BLaER1 treated with 17β-estradiol and CSF1 and Interleukin-3, amounts not matched to agents 10 nM and 100 nM (cell line): Measurements from ENCODE around the gene RAB8B.

Experiments used
- H3K27ac ChIP-seq, 11 experiments: shearing (Covaris generic); formaldehyde crosslinking; 2 replicates each; pipeline ENCODE4 v1.8.1; 2022
- H3K27me3 ChIP-seq, 11 experiments: shearing (Covaris generic); formaldehyde crosslinking; 2 replicates each; pipeline ENCODE4 v1.8.1; 2022
- H3K36me3 ChIP-seq, 11 experiments: shearing (Covaris generic); formaldehyde crosslinking; 2 replicates each; pipeline ENCODE4 v1.8.1; 2022
- H3K4me1 ChIP-seq, 10 experiments: shearing (Covaris generic); formaldehyde crosslinking; 2 replicates each; pipeline ENCODE4 v1.8.1; 2022
- H3K4me2 ChIP-seq, 11 experiments: shearing (Covaris generic); formaldehyde crosslinking; 2 replicates each; pipeline ENCODE4 v1.8.1; 2022
- H3K4me3 ChIP-seq, 10 experiments: shearing (Covaris generic); formaldehyde crosslinking; 2 replicates each; pipeline ENCODE4 v1.8.1; 2022
- H3K9ac ChIP-seq, 11 experiments: shearing (Covaris generic); formaldehyde crosslinking; 2 replicates each; pipeline ENCODE4 v1.8.1; 2022
- H3K9me3 ChIP-seq, 11 experiments: shearing (Covaris generic); formaldehyde crosslinking; replicated peaks in 1 of 11; 2 replicates each; pipeline ENCODE4 v1.8.1; 2022
- H4K20me1 ChIP-seq, 11 experiments: shearing (Covaris generic); formaldehyde crosslinking; 2 replicates each; pipeline ENCODE4 v1.8.1; 2022
- Cebpa-rat ChIP-seq, 11 experiments: shearing (Covaris generic); IDR thresholded peaks; 2 replicates each; pipeline ENCODE4 v1.8.1; 2022

RAB8B gene

GRCh38 chr15:63301088-63301487 is 111.7 kb downstream of the RAB8B start:
- Histone ChIP-seq H3K36me3 (peaks cover 29 to 99% (median 43%) of the 10 kb centered on the region in 11 experiments), H3K4me3 (no peak overlapping the region), H3K27me3 (no peaks in the 10 kb centered on the region), H3K9me3 (no peaks in the 10 kb centered on the region), H3K4me1 (no peaks in the 10 kb centered on the region), H3K4me2 (no peak overlapping the region), H4K20me1 (no peaks in the 10 kb centered on the region), H3K27ac (no peak overlapping the region), H3K9ac (no peak overlapping the region)
- no peak for TF ChIP-seq Cebpa-rat (IDR thresholded peaks at IDR 0.05)

DNA sequence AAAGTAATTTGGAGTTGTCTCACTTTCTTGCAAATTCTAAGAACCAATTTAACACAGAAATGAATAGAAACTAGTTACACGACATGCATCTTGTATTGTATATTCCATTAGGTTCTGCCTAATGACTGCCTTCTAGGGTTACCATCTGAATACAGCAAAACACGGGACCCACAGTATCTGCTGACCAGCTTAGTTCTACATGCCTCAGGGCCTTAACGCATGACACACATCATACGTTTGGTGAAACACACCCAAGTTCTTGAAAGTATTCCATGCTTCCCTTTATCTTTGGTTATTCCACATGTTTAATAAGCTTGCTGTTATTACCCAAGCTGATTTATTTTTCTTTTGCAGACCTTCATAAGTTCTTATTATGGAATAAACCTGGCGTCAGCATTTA is 115.9 kb downstream of the RAB8B start:
- no peak overlapping the region for H3K4me3 ChIP-seq
- no peaks in the 10 kb centered on the region for H3K27me3 ChIP-seq
- H3K36me3 ChIP-seq, result peaks cover 23 to 76% (median 38%) of the 10 kb centered on the region in 11 experiments
- TF ChIP-seq Cebpa-rat (IDR thresholded peaks at IDR 0.05), result no peak
- no peak overlapping the region for H3K4me2 ChIP-seq
- H3K9ac ChIP-seq, result no peak overlapping the region
- no peaks in the 10 kb centered on the region for H3K9me3 ChIP-seq
- H4K20me1 ChIP-seq, result no peaks in the 10 kb centered on the region
- no peaks in the 10 kb centered on the region for H3K4me1 ChIP-seq
- no peak overlapping the region for H3K27ac ChIP-seq

DNA sequence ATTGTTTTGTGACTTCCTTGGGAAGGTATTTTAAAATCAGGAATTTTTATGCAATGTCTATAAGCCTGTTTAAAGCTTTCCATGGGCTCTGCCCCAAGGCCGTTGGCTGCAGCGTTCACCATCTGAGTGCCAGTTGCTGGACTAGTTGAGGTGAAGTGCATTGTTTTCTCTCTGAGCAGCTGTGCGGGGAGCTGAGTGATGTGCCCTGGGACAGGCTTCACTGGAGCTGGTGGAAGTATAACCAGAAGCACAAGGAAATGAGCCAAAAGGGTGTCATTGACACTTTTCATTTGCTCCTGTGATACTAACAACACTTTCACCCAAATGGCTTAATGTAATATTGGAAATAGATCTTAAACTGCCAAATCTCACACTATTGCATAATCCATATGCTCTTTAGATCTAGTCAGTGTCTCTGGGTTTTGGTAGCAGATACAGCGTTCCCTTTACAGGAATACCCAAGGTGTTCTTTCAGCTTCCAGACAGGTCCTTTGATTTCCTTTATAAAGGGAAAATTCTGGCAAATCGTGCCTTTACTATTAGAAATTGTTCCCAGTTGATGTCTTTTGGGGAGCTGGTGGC is 117.2 kb downstream of the RAB8B start:
- Histone ChIP-seq H3K4me3 (no peak overlapping the region), H3K4me2 (no peak overlapping the region), H3K27ac (no peak overlapping the region), H4K20me1 (no peaks in the 10 kb centered on the region), H3K4me1 (no peaks in the 10 kb centered on the region), H3K27me3 (no peaks in the 10 kb centered on the region), H3K9ac (no peak overlapping the region), H3K9me3 (no peaks in the 10 kb centered on the region), H3K36me3 (peaks cover 23 to 63% (median 38%) of the 10 kb centered on the region in 11 experiments)
- peak in 1 of 11 experiments; percentile 46; a peak in 1 of 22 replicates for TF ChIP-seq Cebpa-rat (IDR thresholded peaks at IDR 0.05)

GRCh38 chr15:63308491-63308890 is 119.1 kb downstream of the RAB8B start:
- Histone ChIP-seq H4K20me1 (no peaks in the 10 kb centered on the region), H3K9ac (no peak overlapping the region), H3K27ac (no peak overlapping the region), H3K9me3 (no peaks in the 10 kb centered on the region), H3K4me2 (no peak overlapping the region), H3K4me3 (no peak overlapping the region), H3K27me3 (no peaks in the 10 kb centered on the region), H3K36me3 (peaks cover 11 to 44% (median 21%) of the 10 kb centered on the region in 11 experiments), H3K4me1 (no peaks in the 10 kb centered on the region)
- no peak for TF ChIP-seq Cebpa-rat (IDR thresholded peaks at IDR 0.05)

- H3K9ac ChIP-seq, result no peak overlapping the region
- peaks cover 10 to 39% (median 18%) of the 10 kb centered on the region in 11 experiments; a peak in 20 of 22 replicates for H3K36me3 ChIP-seq
- no peak overlapping the region for H3K27ac ChIP-seq
- H3K4me1 ChIP-seq, result no peaks in the 10 kb centered on the region
- H3K9me3 ChIP-seq, result no peaks in the 10 kb centered on the region
- no peak overlapping the region for H3K4me2 ChIP-seq
- no peak for TF ChIP-seq Cebpa-rat (IDR thresholded peaks at IDR 0.05)
- no peaks in the 10 kb centered on the region for H4K20me1 ChIP-seq
- H3K27me3 ChIP-seq, result no peaks in the 10 kb centered on the region
- no peak overlapping the region for H3K4me3 ChIP-seq
Measured at GRCh38 chr15:63308947-63309346, 119.5 kb downstream of the RAB8B start.

DNA sequence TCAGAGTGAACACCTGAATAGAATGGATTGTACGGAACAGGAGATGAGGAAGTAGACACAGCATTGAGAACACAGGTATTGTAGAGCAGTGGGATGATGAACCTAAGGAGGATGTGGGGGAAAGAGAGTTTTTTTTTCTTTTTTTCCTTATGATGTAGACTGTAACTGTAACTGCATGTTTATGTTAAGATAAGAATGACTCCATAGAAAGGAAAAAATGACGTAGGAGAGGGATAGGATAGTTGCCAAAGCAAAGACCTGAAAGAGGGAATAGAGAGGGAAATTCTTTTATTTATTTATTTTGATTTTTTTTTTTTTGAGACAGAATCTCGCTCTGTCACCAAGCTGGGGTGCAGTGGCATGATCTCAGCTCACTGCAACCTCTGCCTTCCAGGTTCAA is 121.2 kb downstream of the RAB8B start:
- TF ChIP-seq Cebpa-rat (IDR thresholded peaks at IDR 0.05), result no peak

GRCh38 chr15:63312286-63312685 is 122.9 kb downstream of the RAB8B start:
- Histone ChIP-seq H3K4me3 (no peak overlapping the region), H3K4me1 (no peaks in the 10 kb centered on the region), H3K9ac (no peak overlapping the region), H3K4me2 (no peak overlapping the region), H3K27ac (no peak overlapping the region), H4K20me1 (no peaks in the 10 kb centered on the region), H3K36me3 (peaks cover 0 to 6% (median 0%) of the 10 kb centered on the region in 11 experiments; a peak in 1 of 22 replicates), H3K9me3 (no peaks in the 10 kb centered on the region), H3K27me3 (no peaks in the 10 kb centered on the region)
- no peak for TF ChIP-seq Cebpa-rat (IDR thresholded peaks at IDR 0.05)

More for the DNA sequence above, 121.2 kb downstream of the RAB8B start:
- H3K27ac ChIP-seq, result no peak overlapping the region
- no peak overlapping the region for H3K4me3 ChIP-seq
- no peak overlapping the region for H3K4me2 ChIP-seq
- H3K4me1 ChIP-seq, result no peaks in the 10 kb centered on the region
- H3K9ac ChIP-seq, result no peak overlapping the region
- H3K36me3 ChIP-seq, result peaks cover 5 to 22% (median 10%) of the 10 kb centered on the region in 11 experiments; a peak in 20 of 22 replicates
- no peaks in the 10 kb centered on the region for H4K20me1 ChIP-seq
- H3K27me3 ChIP-seq, result no peaks in the 10 kb centered on the region
- no peaks in the 10 kb centered on the region for H3K9me3 ChIP-seq

- Histone ChIP-seq H3K4me1 (no peaks in the 10 kb centered on the region), H3K4me2 (no peak overlapping the region), H3K36me3 (no peaks in the 10 kb centered on the region), H4K20me1 (no peaks in the 10 kb centered on the region), H3K27ac (no peak overlapping the region), H3K27me3 (no peaks in the 10 kb centered on the region), H3K9me3 (no peaks in the 10 kb centered on the region), H3K9ac (no peak overlapping the region), H3K4me3 (no peak overlapping the region)
- TF ChIP-seq Cebpa-rat (IDR thresholded peaks at IDR 0.05), result no peak
Measured at GRCh38 chr15:63313825-63314224, 124.4 kb downstream of the RAB8B start.

GRCh38 chr15:63314409-63314808 is 125.0 kb downstream of the RAB8B start:
- Histone ChIP-seq H3K36me3 (no peaks in the 10 kb centered on the region), H3K27ac (no peak overlapping the region), H3K9ac (no peak overlapping the region), H3K4me1 (no peaks in the 10 kb centered on the region), H4K20me1 (no peaks in the 10 kb centered on the region), H3K4me2 (no peak overlapping the region), H3K4me3 (no peak overlapping the region), H3K27me3 (no peaks in the 10 kb centered on the region), H3K9me3 (no peaks in the 10 kb centered on the region)
- TF ChIP-seq Cebpa-rat (IDR thresholded peaks at IDR 0.05), result no peak
